PFSK-1 (cell line): ENCODE measurements around the gene RAB44.

Experiments
- POLR2AphosphoS5 ChIP-seq: IDR thresholded peaks from 2 replicates; pipeline ENCODE4 v1.6.1; 2012; ENCODE audit warnings: low read depth, mild to moderate bottlenecking, control low read depth, low read length, moderate library complexity
- TF ChIP-seq, protein P1 (sequence below), 2 experiments: IDR thresholded peaks; 2 replicates each; pipeline versions ENCODE4 v1.6.1 to v1.8.0; 2011 to 2012; ENCODE audit warnings: low read depth in 2 of 2, low read length in 2 of 2, control low read depth in 1 of 2, inconsistent platforms in 1 of 2, mild to moderate bottlenecking in 1 of 2, moderate library complexity in 1 of 2; ENCODE audit not compliant: insufficient read depth in 1 of 2

DNA sequence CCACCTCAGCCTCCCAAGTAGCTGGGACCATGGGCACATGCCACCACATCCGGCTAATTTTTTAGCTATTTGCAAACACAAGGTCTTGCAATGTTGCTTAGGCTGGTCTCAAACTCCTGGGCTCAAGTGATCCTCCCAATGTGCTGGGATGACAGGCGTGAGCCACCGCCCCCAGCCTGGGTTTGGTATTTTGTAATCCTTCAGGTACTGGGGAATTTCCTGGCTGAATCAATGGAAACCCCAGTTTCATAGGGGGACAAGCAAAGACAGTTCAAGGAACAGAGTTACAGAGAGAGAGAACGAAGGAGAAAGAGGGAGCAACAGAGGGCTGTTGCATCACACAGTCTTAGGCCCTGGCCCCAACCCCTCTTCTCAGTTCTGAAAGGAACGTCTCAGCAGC lies 35.7 kb downstream of the RAB44 start:
- no peak for TF ChIP-seq POLR2AphosphoS5
- TF ChIP-seq, protein P1, sequence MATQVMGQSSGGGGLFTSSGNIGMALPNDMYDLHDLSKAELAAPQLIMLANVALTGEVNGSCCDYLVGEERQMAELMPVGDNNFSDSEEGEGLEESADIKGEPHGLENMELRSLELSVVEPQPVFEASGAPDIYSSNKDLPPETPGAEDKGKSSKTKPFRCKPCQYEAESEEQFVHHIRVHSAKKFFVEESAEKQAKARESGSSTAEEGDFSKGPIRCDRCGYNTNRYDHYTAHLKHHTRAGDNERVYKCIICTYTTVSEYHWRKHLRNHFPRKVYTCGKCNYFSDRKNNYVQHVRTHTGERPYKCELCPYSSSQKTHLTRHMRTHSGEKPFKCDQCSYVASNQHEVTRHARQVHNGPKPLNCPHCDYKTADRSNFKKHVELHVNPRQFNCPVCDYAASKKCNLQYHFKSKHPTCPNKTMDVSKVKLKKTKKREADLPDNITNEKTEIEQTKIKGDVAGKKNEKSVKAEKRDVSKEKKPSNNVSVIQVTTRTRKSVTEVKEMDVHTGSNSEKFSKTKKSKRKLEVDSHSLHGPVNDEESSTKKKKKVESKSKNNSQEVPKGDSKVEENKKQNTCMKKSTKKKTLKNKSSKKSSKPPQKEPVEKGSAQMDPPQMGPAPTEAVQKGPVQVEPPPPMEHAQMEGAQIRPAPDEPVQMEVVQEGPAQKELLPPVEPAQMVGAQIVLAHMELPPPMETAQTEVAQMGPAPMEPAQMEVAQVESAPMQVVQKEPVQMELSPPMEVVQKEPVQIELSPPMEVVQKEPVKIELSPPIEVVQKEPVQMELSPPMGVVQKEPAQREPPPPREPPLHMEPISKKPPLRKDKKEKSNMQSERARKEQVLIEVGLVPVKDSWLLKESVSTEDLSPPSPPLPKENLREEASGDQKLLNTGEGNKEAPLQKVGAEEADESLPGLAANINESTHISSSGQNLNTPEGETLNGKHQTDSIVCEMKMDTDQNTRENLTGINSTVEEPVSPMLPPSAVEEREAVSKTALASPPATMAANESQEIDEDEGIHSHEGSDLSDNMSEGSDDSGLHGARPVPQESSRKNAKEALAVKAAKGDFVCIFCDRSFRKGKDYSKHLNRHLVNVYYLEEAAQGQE (IDR thresholded peaks at IDR 0.05; ENCODE audit: insufficient read depth in 1 of 2, low read depth in 2 of 2, low read length in 2 of 2) = no peak
